ENCODE results near the gene NSUN4.

DNA sequence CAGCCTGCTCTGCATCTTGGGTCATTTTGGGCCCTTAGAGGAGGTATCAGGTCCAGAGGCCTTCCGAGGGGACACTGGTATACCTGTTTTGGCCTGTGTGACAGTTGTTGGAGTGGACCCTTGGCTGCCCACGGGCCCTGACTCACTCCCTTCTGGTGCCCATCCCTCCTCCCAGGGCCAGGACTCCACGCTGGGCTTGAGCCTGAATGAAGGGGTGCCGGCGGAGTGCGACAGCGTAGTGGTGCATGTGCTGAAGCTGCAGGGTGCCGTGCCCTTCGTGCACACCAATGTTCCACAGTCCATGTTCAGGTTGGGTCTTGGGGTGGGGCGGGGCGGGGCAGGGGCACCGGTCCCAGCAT, 64.6 kb downstream of the NSUN4 start:
- no peak for TF ChIP-seq POLR2A (IDR thresholded peaks at IDR 0.05)
- TF ChIP-seq, protein P1, sequence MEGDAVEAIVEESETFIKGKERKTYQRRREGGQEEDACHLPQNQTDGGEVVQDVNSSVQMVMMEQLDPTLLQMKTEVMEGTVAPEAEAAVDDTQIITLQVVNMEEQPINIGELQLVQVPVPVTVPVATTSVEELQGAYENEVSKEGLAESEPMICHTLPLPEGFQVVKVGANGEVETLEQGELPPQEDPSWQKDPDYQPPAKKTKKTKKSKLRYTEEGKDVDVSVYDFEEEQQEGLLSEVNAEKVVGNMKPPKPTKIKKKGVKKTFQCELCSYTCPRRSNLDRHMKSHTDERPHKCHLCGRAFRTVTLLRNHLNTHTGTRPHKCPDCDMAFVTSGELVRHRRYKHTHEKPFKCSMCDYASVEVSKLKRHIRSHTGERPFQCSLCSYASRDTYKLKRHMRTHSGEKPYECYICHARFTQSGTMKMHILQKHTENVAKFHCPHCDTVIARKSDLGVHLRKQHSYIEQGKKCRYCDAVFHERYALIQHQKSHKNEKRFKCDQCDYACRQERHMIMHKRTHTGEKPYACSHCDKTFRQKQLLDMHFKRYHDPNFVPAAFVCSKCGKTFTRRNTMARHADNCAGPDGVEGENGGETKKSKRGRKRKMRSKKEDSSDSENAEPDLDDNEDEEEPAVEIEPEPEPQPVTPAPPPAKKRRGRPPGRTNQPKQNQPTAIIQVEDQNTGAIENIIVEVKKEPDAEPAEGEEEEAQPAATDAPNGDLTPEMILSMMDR (IDR thresholded peaks at IDR 0.05) = no peak
- TF ChIP-seq EP300 (IDR thresholded peaks at IDR 0.05) = no peak

All from ovary (tissue), 3 donors.